Vein endothelial cell (primary cell): Measurements from ENCODE around the gene DAW1. TPM values are rescaled to one million over a fixed set of nuclear protein-coding genes. Genes with fewer than 3 reads are reported as not detected.

Experiments
- small RNA-seq: library from RNA; depleted of rRNA; stranded (forward); fragments of <200 nt; gene quantifications from one replicate; pipeline ENCODE3, GENCODE V24; 2012
- total RNA-seq: library from RNA; depleted of rRNA; stranded (reverse); fragments of >200 nt; gene quantifications from 2 replicates; pipeline ENCODE4 v1.2.3, GENCODE V29; 2012

Gene DAW1, protein sequence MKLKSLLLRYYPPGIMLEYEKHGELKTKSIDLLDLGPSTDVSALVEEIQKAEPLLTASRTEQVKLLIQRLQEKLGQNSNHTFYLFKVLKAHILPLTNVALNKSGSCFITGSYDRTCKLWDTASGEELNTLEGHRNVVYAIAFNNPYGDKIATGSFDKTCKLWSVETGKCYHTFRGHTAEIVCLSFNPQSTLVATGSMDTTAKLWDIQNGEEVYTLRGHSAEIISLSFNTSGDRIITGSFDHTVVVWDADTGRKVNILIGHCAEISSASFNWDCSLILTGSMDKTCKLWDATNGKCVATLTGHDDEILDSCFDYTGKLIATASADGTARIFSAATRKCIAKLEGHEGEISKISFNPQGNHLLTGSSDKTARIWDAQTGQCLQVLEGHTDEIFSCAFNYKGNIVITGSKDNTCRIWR
- total RNA-seq, result 0.57 and 3.3 TPM in 2 replicates

DNA sequence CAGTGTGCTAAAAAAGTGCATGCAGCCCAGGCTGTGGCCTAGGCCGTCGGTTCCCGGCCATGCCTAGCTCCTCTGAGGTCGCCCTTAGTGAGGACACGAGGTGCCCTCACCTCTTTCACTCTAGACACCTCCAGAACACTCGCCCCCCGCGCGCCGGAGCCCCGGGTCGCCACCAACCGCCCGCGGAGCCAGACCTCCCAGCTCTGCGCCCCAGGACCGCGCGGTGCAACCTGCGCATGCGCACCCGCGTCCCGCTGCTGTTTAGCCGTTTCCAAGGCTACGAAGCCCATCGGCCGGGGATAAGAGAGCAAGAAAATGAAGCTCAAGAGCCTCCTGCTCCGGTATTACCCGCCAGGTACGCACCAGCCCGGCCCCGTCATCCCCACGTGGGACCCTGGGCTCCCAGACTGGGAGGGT, at the start of gene DAW1:
TSS of gene DAW1 (plus strand) at position 257 of the 417 bp plus-strand sequence. CDS start at position 316, 59 bp downstream.

Small RNA genes lying within 50 kb of the gene (small RNA-seq; reads per million reads assigned to genes)
- gene RF00402, result not detected

Other genes with a start within 250 kb of the DAW1 start
- gene SCYGR5, start 204.8 kb upstream of the DAW1 start, total RNA-seq, result not detected in 2 replicates
- 0.33 TPM in 1 of 2 replicates, not detected in the other for gene SLC19A3, start 153.6 kb upstream of the DAW1 start, total RNA-seq
- gene SCYGR6, start 146.9 kb upstream of the DAW1 start, total RNA-seq, result not detected in 2 replicates
- not detected in 2 replicates for gene SCYGR7, start 143.3 kb upstream of the DAW1 start, total RNA-seq
- not detected in 2 replicates for gene SCYGR8, start 125.7 kb upstream of the DAW1 start, total RNA-seq
- gene CCL20, start 57.8 kb upstream of the DAW1 start, total RNA-seq, result 0.98 and 1.4 TPM in 2 replicates